SU-DHL-6 (cell line): ENCODE results near the gene PPHLN1.

Experiments used
- H2AFZ ChIP-seq: fragments of 200-600 bp; sonication (generic); 2 replicates; pipeline ENCODE4 v1.6.1; 2014; ENCODE audit warnings: low read depth, mild to moderate bottlenecking, moderate library complexity, mixed read lengths, antibody characterized with exemption, low read length; ENCODE audit not compliant: severe bottlenecking
- H3F3A ChIP-seq: fragments of 200-600 bp; shearing (Covaris generic); 2 replicates; pipeline ENCODE4 v1.6.0; 2016; ENCODE audit warnings: antibody characterized with exemption, mild to moderate bottlenecking; ENCODE audit not compliant: insufficient read depth
- H3K27ac ChIP-seq: fragments of 200-600 bp; sonication (generic); 2 replicates; pipeline ENCODE4 v1.5.1; 2016; ENCODE audit warnings: low read depth, mild to moderate bottlenecking, low read length, moderate library complexity, mixed read lengths
- H3K27me3 ChIP-seq: fragments of 200-600 bp; sonication (generic), shearing (Covaris generic); 2 replicates; pipeline ENCODE4 v1.6.0; 2014; ENCODE audit warnings: mild to moderate bottlenecking, low read length
- H3K36me3 ChIP-seq: fragments of 200-600 bp; sonication (generic); 2 replicates; pipeline ENCODE4 v1.6.1; 2014; ENCODE audit warnings: mild to moderate bottlenecking, low read length, mixed read lengths
- H3K4me2 ChIP-seq: fragments of 300-600, 200-600 bp; shearing (Covaris generic), sonication (generic); 2 replicates; pipeline ENCODE4 v1.6.0; 2014; ENCODE audit warnings: low read length, low read depth, mild to moderate bottlenecking; ENCODE audit not compliant: poor library complexity, severe bottlenecking
- H3K4me3 ChIP-seq: fragments of 200-600 bp; sonication (generic); 2 replicates; pipeline ENCODE4 v1.5.1; 2014; ENCODE audit warnings: antibody characterized with exemption, low read length, mild to moderate bottlenecking, mixed read lengths; ENCODE audit not compliant: insufficient read depth, poor library complexity, severe bottlenecking
- H3K79me2 ChIP-seq: fragments of 200-600 bp; sonication (generic); 2 replicates; pipeline ENCODE4 v1.6.1; 2014; ENCODE audit warnings: mild to moderate bottlenecking, low read length, moderate library complexity; ENCODE audit not compliant: insufficient read depth
- H3K9ac ChIP-seq: fragments of 200-600 bp; sonication (generic); 2 replicates; pipeline ENCODE4 v1.7.0; 2014; ENCODE audit warnings: mild to moderate bottlenecking, low read length
- H3K9me2 ChIP-seq: fragments of 200-600 bp; sonication (generic); replicated peaks from 2 replicates; pipeline ENCODE4 v1.6.1; 2014; ENCODE audit warnings: low read length; ENCODE audit not compliant: insufficient read depth
- H3K9me3 ChIP-seq: fragments of 200-600 bp; sonication (generic); 2 replicates; pipeline ENCODE4 v1.6.1; 2014; ENCODE audit warnings: low read length, mixed read lengths; ENCODE audit not compliant: insufficient read depth
- H4K20me1 ChIP-seq: fragments of 200-600 bp; sonication (generic); 2 replicates; pipeline ENCODE4 v1.6.1; 2014; ENCODE audit warnings: low read depth, mild to moderate bottlenecking, antibody characterized with exemption, low read length, moderate library complexity, mixed read lengths
- CTCF ChIP-seq: fragments of 200-600 bp; sonication (generic); IDR thresholded peaks from one replicate; pipeline ENCODE4 v1.5.1; 2017; ENCODE audit warnings: antibody characterized with exemption, mild to moderate bottlenecking, low read length, moderate library complexity; ENCODE audit not compliant: insufficient read depth, poor library complexity, severe bottlenecking
- EZH2phosphoT487 ChIP-seq: fragments of 200-600 bp; sonication (generic), shearing (Covaris generic); conservative IDR thresholded peaks from 2 replicates; pipeline ENCODE4 v1.6.1; 2018; ENCODE audit warnings: mild to moderate bottlenecking, antibody characterized with exemption, low read length, moderate library complexity, mixed read lengths

The PPHLN1 gene

GRCh38 chr12:42320796-42321195 lies 5.2 kb upstream of the PPHLN1 start:
- H3K9me2 ChIP-seq, result no peaks in the 10 kb centered on the region
- TF ChIP-seq CTCF (no peak), EZH2phosphoT487 (no peak)
- H3K4me3 ChIP-seq, result no peak overlapping the region
- H3K9me3 ChIP-seq, result no peaks in the 10 kb centered on the region
- H4K20me1 ChIP-seq, result 0 out of 2 replicates have a peak, but pooled peaks cover under 1% of the 10 kb centered on the region
- H3K27ac ChIP-seq, result no peak overlapping the region
- H3K4me2 ChIP-seq, result no peak overlapping the region
- H3K9ac ChIP-seq, result no peak overlapping the region
- H3K36me3 ChIP-seq, result peaks cover 16% of the 10 kb centered on the region; the same call in 1 of the 2 replicates
- H3K27me3 ChIP-seq, result no peaks in the 10 kb centered on the region
- no peaks in the 10 kb centered on the region for H3F3A ChIP-seq
- H3K79me2 ChIP-seq, result peaks cover 14% of the 10 kb centered on the region
- no peak overlapping the region for H2AFZ ChIP-seq

- Histone ChIP-seq H2AFZ (no peak overlapping the region), H4K20me1 (no peaks in the 10 kb centered on the region), H3K27ac (no peak overlapping the region), H3K4me2 (no peak overlapping the region), H3F3A (no peaks in the 10 kb centered on the region), H3K79me2 (peaks cover 30% of the 10 kb centered on the region), H3K27me3 (no peaks in the 10 kb centered on the region), H3K4me3 (no peak overlapping the region), H3K9ac (no peak overlapping the region), H3K36me3 (peaks cover 9% of the 10 kb centered on the region; the same call in 1 of the 2 replicates), H3K9me3 (no peaks in the 10 kb centered on the region), H3K9me2 (no peaks in the 10 kb centered on the region)
- no peak for TF ChIP-seq CTCF
- no peak for TF ChIP-seq EZH2phosphoT487
Observed at GRCh38 chr12:42322567-42322966, 3.4 kb upstream of the PPHLN1 start.

- Histone ChIP-seq H3K9ac (no peak overlapping the region), H4K20me1 (0 out of 2 replicates have a peak, but pooled peaks cover 5% of the 10 kb centered on the region), H3K4me3 (no peak overlapping the region), H3K9me3 (no peaks in the 10 kb centered on the region), H3K4me2 (no peak overlapping the region), H3K27ac (no peak overlapping the region), H3K79me2 (peaks cover 43% of the 10 kb centered on the region), H3F3A (no peaks in the 10 kb centered on the region), H3K27me3 (no peaks in the 10 kb centered on the region), H3K36me3 (peaks cover 7% of the 10 kb centered on the region; the same call in 1 of the 2 replicates), H3K9me2 (no peaks in the 10 kb centered on the region), H2AFZ (no peak overlapping the region)
- no peak for TF ChIP-seq CTCF
- TF ChIP-seq EZH2phosphoT487, result no peak
Observed at GRCh38 chr12:42323856-42324255, 2.1 kb upstream of the PPHLN1 start.
